K562 (cell line): ENCODE data around the gene CLN5. TPM values are rescaled to one million over a fixed set of nuclear protein-coding genes. Genes with fewer than 3 reads are reported as not detected.

Source experiments
- ATAC-seq: fragments of 200-7000 bp; cut with Tn5 transposase; 3 replicates; pipeline ENCODE4 v1.9.1; 2020; ENCODE audit warnings: moderate library complexity
- BruUV-seq: library from RNA; stranded (reverse); fragments of 400-500 nt; replicated peaks from 2 replicates; lab custom pipeline; 2021; lab: Mats Ljungman, UMichigan
- CTCF ChIA-PET: fragments of 300-600 bp; formaldehyde crosslinking; extraction: SDS; loops from one replicate; lab custom pipeline; 2021; ENCODE audit warnings: low intra/inter-chr PET ratio; lab: Yijun Ruan, JAX
- POLR2A ChIA-PET: fragments of 300-600, 350-650 bp; sonication (Branson Sonifier 250); formaldehyde crosslinking; extraction: SDS; loops from one replicate; lab custom pipeline; 2021; ENCODE audit warnings: antibody characterized with exemption, inconsistent platforms; lab: Yijun Ruan, JAX
- DNase-seq, 4 experiments: peaks; one replicate each; pipeline versions ENCODE4 v3.0.0 to v3.0.0-alpha.2; 2011 to 2018; ENCODE audit warnings: low spot score in 3 of 4, mixed read lengths in 3 of 4; ENCODE audit errors: extremely low read depth in 1 of 4
- FAIRE-seq: peaks from 2 replicates; lab custom pipeline; 2011; peaks lifted over from hg19 to GRCh38; lab: Jason Lieb, UNC
- H2AFZ ChIP-seq: 2 replicates; pipeline ENCODE4 v1.6.0; 2011; ENCODE audit warnings: low read depth, low read length, control low read depth, inconsistent platforms
- H3K27ac ChIP-seq: fragments of 200-600 bp; 3 replicates; pipeline ENCODE4 v1.8.0; 2011; ENCODE audit warnings: low read depth, mild to moderate bottlenecking, control low read depth, inconsistent platforms, low read length, moderate library complexity, mixed read lengths; ENCODE audit errors: extremely low read depth
- H3K27me3 ChIP-seq, 2 experiments: fragments of 300-600 bp in 1 of 2; 2 replicates in 1 of 2; 3 replicates in 1 of 2; pipeline versions ENCODE4 v1.6.0 to v1.8.0; 2011; ENCODE audit warnings: inconsistent platforms in 2 of 2, low read length in 2 of 2, mild to moderate bottlenecking in 1 of 2, mixed read lengths in 1 of 2, moderate library complexity in 1 of 2; ENCODE audit not compliant: control insufficient read depth in 2 of 2, insufficient read depth in 2 of 2
- H3K36me3 ChIP-seq: fragments of 300-600 bp; 3 replicates; pipeline ENCODE4 v1.8.0; 2011; ENCODE audit warnings: mild to moderate bottlenecking, low read length, inconsistent platforms; ENCODE audit not compliant: control insufficient read depth, insufficient read depth
- H3K4me1 ChIP-seq, 2 experiments: fragments of 200-600 bp in 1 of 2; replicated peaks in 1 of 2; 2 replicates in 1 of 2; 3 replicates in 1 of 2; pipeline versions ENCODE4 v1.5.1 to v1.8.0; 2011; ENCODE audit warnings: inconsistent platforms in 2 of 2, low read length in 2 of 2, mild to moderate bottlenecking in 1 of 2, mixed read lengths in 1 of 2, moderate library complexity in 1 of 2; ENCODE audit not compliant: control insufficient read depth in 2 of 2, insufficient read depth in 2 of 2
- H3K4me2 ChIP-seq: 2 replicates; pipeline ENCODE4 v1.6.1; 2011; ENCODE audit warnings: low read length, control low read depth, inconsistent platforms, mixed read lengths; ENCODE audit not compliant: insufficient read depth
- H3K4me3 ChIP-seq: fragments of 200-600 bp; sonication (generic), shearing (Covaris generic); 2 replicates; pipeline ENCODE4 v1.5.1; 2016; ENCODE audit warnings: control low read depth, inconsistent platforms
- H3K79me2 ChIP-seq: fragments of 200-600 bp; 3 replicates; pipeline ENCODE4 v1.8.0; 2011; ENCODE audit warnings: low read length, inconsistent platforms; ENCODE audit not compliant: control insufficient read depth, insufficient read depth
- H3K9ac ChIP-seq, 2 experiments: 2 replicates each; pipeline versions ENCODE4 v1.6.0 to v1.6.1; 2011; ENCODE audit warnings: low read depth in 2 of 2, low read length in 2 of 2, control low read depth in 1 of 2, inconsistent platforms in 1 of 2, mild to moderate bottlenecking in 1 of 2, mixed read lengths in 1 of 2; ENCODE audit not compliant: insufficient read depth in 1 of 2
- H3K9me1 ChIP-seq: one replicate; pipeline ENCODE4 v1.6.0; 2011; ENCODE audit warnings: inconsistent platforms, mild to moderate bottlenecking, low read length, moderate library complexity; ENCODE audit not compliant: control insufficient read depth, insufficient read depth
- H3K9me3 ChIP-seq: replicated peaks from 2 replicates; pipeline ENCODE4 v1.5.1; 2011; ENCODE audit warnings: low read depth, low read length, inconsistent platforms; ENCODE audit not compliant: control insufficient read depth, insufficient read depth
- H4K20me1 ChIP-seq: replicated peaks from 2 replicates; pipeline ENCODE4 v1.6.1; 2011; ENCODE audit warnings: low read length, inconsistent platforms, mixed read lengths; ENCODE audit not compliant: control insufficient read depth, insufficient read depth
- BRCA1 ChIP-seq, 2 experiments: fragments of 450-650 bp in 1 of 2; sonication (generic) in 1 of 2; formaldehyde crosslinking in 1 of 2; IDR thresholded peaks; 2 replicates each; pipeline versions ENCODE4 v1.5.0 to v1.6.1; 2017 to 2020; ENCODE audit warnings: mild to moderate bottlenecking in 1 of 2, missing genetic modification reagents in 1 of 2
- CBX2 ChIP-seq: fragments of 200-600 bp; sonication (generic); IDR thresholded peaks from one replicate; pipeline ENCODE4 v1.6.1; 2012; ENCODE audit warnings: mild to moderate bottlenecking, low read length, inconsistent platforms; ENCODE audit not compliant: insufficient read depth, poor library complexity, severe bottlenecking
- KLF1 ChIP-seq: fragments of 450-650 bp; IDR thresholded peaks from 2 replicates; pipeline ENCODE4 v1.6.1; 2016; ENCODE audit warnings: missing genetic modification characterization, missing compliant biosample characterization
- MEF2D ChIP-seq: conservative IDR thresholded peaks from 2 replicates; pipeline ENCODE4 v1.6.1; 2016; ENCODE audit warnings: low read depth, missing genetic modification characterization, missing compliant biosample characterization
- NFRKB ChIP-seq: fragments of 450-650 bp; IDR thresholded peaks from 2 replicates; pipeline ENCODE4 v1.6.1; 2016; ENCODE audit warnings: low read depth
- PCBP1 ChIP-seq: fragments of 200-400 bp; formaldehyde crosslinking; IDR thresholded peaks from 2 replicates; pipeline ENCODE4 v1.6.1; 2018; ENCODE audit warnings: mild to moderate bottlenecking, low read depth, low read length; ENCODE audit not compliant: poor library complexity, severe bottlenecking
- RAD51 ChIP-seq: fragments of 450-650 bp; IDR thresholded peaks from 2 replicates; pipeline ENCODE4 v1.7.1; 2016; ENCODE audit warnings: low read depth, mild to moderate bottlenecking, borderline replicate concordance
- XRCC5 ChIP-seq: fragments of 200-400 bp; formaldehyde crosslinking; IDR thresholded peaks from 2 replicates; pipeline ENCODE4 v1.6.1; 2017; ENCODE audit warnings: low read depth, mild to moderate bottlenecking, low read length
- ZBTB1 ChIP-seq: sonication (generic); formaldehyde crosslinking; IDR thresholded peaks from 2 replicates; pipeline ENCODE4 v1.8.1; 2023; ENCODE audit warnings: missing genetic modification reagents, low read depth, mild to moderate bottlenecking, borderline replicate concordance
- ZNF12 ChIP-seq: sonication (generic); formaldehyde crosslinking; IDR thresholded peaks from 2 replicates; pipeline ENCODE4 v1.4.0; 2020; ENCODE audit warnings: mild to moderate bottlenecking, missing genetic modification reagents
- ZSCAN29 ChIP-seq: fragments of 450-650 bp; IDR thresholded peaks from 2 replicates; pipeline ENCODE4 v1.6.1; 2017
- WGBS: fragments of 100-300 bp; shearing (Covaris generic); methylation state at CpG from one replicate; pipeline ENCODE4 v1.1.6; 2016; ENCODE audit warnings: low coverage, mixed read lengths; ENCODE audit not compliant: insufficient coverage; ENCODE audit errors: missing lambda C conversion rate; 5-methylcytosine and 5-hydroxymethylcytosine counted together
- in situ Hi-C: fragments of 300-500 bp; cut with MboI; formaldehyde crosslinking; loops from 4 replicates; pipeline ENCODE4 v1.15.0; 2018; ENCODE audit warnings: inconsistent platforms, mixed read lengths
- intact Hi-C: fragments of 100-400 bp; cut with micrococcal nuclease; formaldehyde crosslinking; loops from 2 replicates; pipeline ENCODE4 v1.14.2; 2022
- polyA plus RNA-seq, 8 experiments: library from polyadenylated mRNA; depleted of rRNA in 4 of 8; stranded (reverse) in 5 of 8; unstranded in 3 of 8; fragments of >200 nt; fragmentation: Nextera tagmentation in 2 of 8; fragmentation: Illumina TruSeq in 1 of 8; extraction: Ambion mirVana in 2 of 8; extraction: Trizol in 1 of 8; gene quantifications; 2 replicates each; pipeline versions ENCODE4 v1.2.1 to v1.2.3, GENCODE V29; 2011 to 2014; ENCODE audit warnings: inconsistent platforms in 1 of 8, missing spikeins in 1 of 8
- total RNA-seq, 7 experiments: library from RNA; depleted of rRNA in 6 of 7; stranded (reverse); fragments of >200 nt in 6 of 7; fragmentation: Illumina TruSeq in 2 of 7; extraction: Trizol in 2 of 7; gene quantifications; 2 replicates each; pipeline versions ENCODE4 v1.2.1 to v1.2.3, GENCODE V29; 2011 to 2021; ENCODE audit warnings: low replicate concordance in 1 of 7
- TF ChIP-seq, protein P1 (sequence below): fragments of 250-450 bp; sonication (Bioruptor Pico); IDR thresholded peaks from 2 replicates; pipeline ENCODE4 v1.8.0; 2021; ENCODE audit warnings: moderate library complexity, mild to moderate bottlenecking, inconsistent platforms

Gene CLN5
- total and polyA plus RNA-seq, 9 of the 15 experiments (the other 6 are each of a cell fraction or from before 2014, with no cell fraction given), result 4.6 to 11.5 (median 7.2) TPM

DNA sequence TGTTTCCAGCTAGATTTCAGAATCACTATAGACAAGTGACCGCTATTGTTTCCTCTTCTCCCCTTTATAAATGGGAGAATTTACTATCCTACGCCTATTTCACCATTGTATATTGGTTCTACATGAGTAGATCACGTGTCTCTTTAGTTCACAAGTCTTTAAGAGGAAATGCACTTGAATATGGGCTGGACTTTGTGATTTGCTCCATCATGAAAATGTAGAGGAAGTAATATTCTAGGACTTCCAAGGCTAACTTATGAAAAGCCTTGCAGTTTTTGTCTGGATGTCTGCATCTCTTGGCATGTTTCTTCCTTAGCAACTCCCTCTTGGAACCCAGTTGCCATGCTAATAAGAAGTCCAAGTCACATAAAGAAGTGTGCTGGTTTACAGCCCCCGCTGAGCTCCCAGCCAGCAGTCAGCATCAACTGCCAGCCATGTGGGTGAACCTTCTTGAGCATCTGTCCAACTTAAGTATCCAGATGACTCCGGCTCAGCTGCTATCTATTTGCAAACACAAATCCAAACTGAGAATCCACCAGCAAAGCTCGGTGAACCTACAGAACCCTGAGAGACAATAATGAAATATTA, 39.9 kb downstream of the CLN5 start:
- Histone ChIP-seq H4K20me1 (no peaks in the 10 kb centered on the region), H3K4me1 (peaks cover 0 to 6% of the 10 kb centered on the region in 2 experiments; a peak in 1 of 5 replicates), H3K9me3 (no peaks in the 10 kb centered on the region), H3K4me3 (no peak overlapping the region), H3K4me2 (no peak overlapping the region), H3K36me3 (no peaks in the 10 kb centered on the region), H3K27me3 (no peaks in the 10 kb centered on the region), H3K27ac (no peak overlapping the region), H3K79me2 (no peaks in the 10 kb centered on the region; the same call in 2 of the 3 replicates), H3K9ac (no peak overlapping the region), H2AFZ (no peak overlapping the region), H3K9me1 (no peaks in the 10 kb centered on the region)
- FAIRE-seq (no peak), DNase-seq (no peak), ATAC-seq (no peak)
- no TSS peak for BruUV-seq
- TF ChIP-seq KLF1, result no peak
- no peak for TF ChIP-seq MEF2D (tag)
- TF ChIP-seq RAD51, result no peak
- POLR2A ChIA-PET, result no interaction called here
- CTCF ChIA-PET, result no interaction called here
- intact Hi-C loops, result no loop called here
- 40% methylated on average over 6 of the region's 6 CpGs for WGBS
- in situ Hi-C loops, result no loop called here

- no peak overlapping the region for H3K4me3 ChIP-seq
- H3K27ac ChIP-seq, result no peak overlapping the region
- H2AFZ ChIP-seq, result no peak overlapping the region
- ATAC-seq, result no peak
- no peaks in the 10 kb centered on the region for H3K9me1 ChIP-seq
- H3K9ac ChIP-seq, result no peak overlapping the region
- FAIRE-seq, result no peak
- H3K79me2 ChIP-seq, result no peaks in the 10 kb centered on the region
- no peak for DNase-seq
- no peaks in the 10 kb centered on the region for H3K9me3 ChIP-seq
- H3K4me2 ChIP-seq, result no peak overlapping the region
- in situ Hi-C loops (no loop called here), intact Hi-C loops (no loop called here)
- POLR2A ChIA-PET, result interaction anchor here (2.0 kb wide), 1 partner anchor 8 kb away, joined by 13 read pairs; no protein-coding TSS in a partner anchor
- BruUV-seq, result no TSS peak
- no peaks in the 10 kb centered on the region for H3K27me3 ChIP-seq
- no peaks in the 10 kb centered on the region for H3K4me1 ChIP-seq
- CTCF ChIA-PET, result no interaction called here
- no peaks in the 10 kb centered on the region for H4K20me1 ChIP-seq
- 16% methylated on average over 4 of the region's 4 CpGs for WGBS
- no peaks in the 10 kb centered on the region for H3K36me3 ChIP-seq
- TF ChIP-seq PCBP1 (no peak), NFRKB (no peak), ZBTB1 (CRISPR knock-in tag) (no peak), KLF1 (no peak), ZSCAN29 (no peak), XRCC5 (no peak), BRCA1 (IDR thresholded peaks at IDR 0.05) (no peak), BRCA1 (CRISPR knock-in tag; IDR thresholded peaks at IDR 0.05) (no peak), ZNF12 (CRISPR knock-in tag) (no peak), CBX2 (no peak)
- TF ChIP-seq, protein P1, sequence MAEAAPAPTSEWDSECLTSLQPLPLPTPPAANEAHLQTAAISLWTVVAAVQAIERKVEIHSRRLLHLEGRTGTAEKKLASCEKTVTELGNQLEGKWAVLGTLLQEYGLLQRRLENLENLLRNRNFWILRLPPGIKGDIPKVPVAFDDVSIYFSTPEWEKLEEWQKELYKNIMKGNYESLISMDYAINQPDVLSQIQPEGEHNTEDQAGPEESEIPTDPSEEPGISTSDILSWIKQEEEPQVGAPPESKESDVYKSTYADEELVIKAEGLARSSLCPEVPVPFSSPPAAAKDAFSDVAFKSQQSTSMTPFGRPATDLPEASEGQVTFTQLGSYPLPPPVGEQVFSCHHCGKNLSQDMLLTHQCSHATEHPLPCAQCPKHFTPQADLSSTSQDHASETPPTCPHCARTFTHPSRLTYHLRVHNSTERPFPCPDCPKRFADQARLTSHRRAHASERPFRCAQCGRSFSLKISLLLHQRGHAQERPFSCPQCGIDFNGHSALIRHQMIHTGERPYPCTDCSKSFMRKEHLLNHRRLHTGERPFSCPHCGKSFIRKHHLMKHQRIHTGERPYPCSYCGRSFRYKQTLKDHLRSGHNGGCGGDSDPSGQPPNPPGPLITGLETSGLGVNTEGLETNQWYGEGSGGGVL, result no peak
Observed at GRCh38 chr13:77033717-77034302, 41.9 kb downstream of the CLN5 start.
